HepG2 (cell line): ENCODE results near the gene CRLF1. TPM values are rescaled to one million over a fixed set of nuclear protein-coding genes. Genes with fewer than 3 reads are reported as not detected.

Source experiments
- E2F5 ChIP-seq: sonication (generic); formaldehyde crosslinking; conservative IDR thresholded peaks from 2 replicates; pipeline ENCODE4 v1.4.0; 2020; ENCODE audit warnings: missing genetic modification reagents
- FLYWCH1 ChIP-seq: sonication (generic); formaldehyde crosslinking; IDR thresholded peaks from 2 replicates; pipeline ENCODE4 v1.8.1; 2023; ENCODE audit warnings: mild to moderate bottlenecking, missing genetic modification reagents
- JDP2 ChIP-seq: sonication (generic); formaldehyde crosslinking; IDR thresholded peaks from 2 replicates; pipeline ENCODE4 v1.8.1; 2022; ENCODE audit warnings: missing genetic modification reagents, borderline replicate concordance
- KDM4B ChIP-seq: sonication (generic); formaldehyde crosslinking; IDR thresholded peaks from 2 replicates; pipeline ENCODE4 v1.4.0; 2020; ENCODE audit warnings: missing genetic modification reagents
- KDM5B ChIP-seq: sonication (generic); formaldehyde crosslinking; IDR thresholded peaks from 2 replicates; pipeline ENCODE4 v1.4.0; 2020; ENCODE audit warnings: missing genetic modification reagents, mild to moderate bottlenecking, borderline replicate concordance
- MEIS1 ChIP-seq: sonication (generic); formaldehyde crosslinking; IDR thresholded peaks from 2 replicates; pipeline ENCODE4 v1.9.0; 2021; ENCODE audit warnings: mild to moderate bottlenecking, missing genetic modification reagents, moderate library complexity, borderline replicate concordance
- MTF2 ChIP-seq: sonication (generic); formaldehyde crosslinking; IDR thresholded peaks from 2 replicates; pipeline ENCODE4 v1.5.0; 2020; ENCODE audit warnings: missing genetic modification reagents, borderline replicate concordance
- PBX2 ChIP-seq: IDR thresholded peaks from 2 replicates; pipeline ENCODE4 v1.6.1; 2016; ENCODE audit warnings: control low read depth
- POLR2A ChIP-seq, 2 experiments: IDR thresholded peaks; 2 replicates each; pipeline ENCODE4 v1.6.1; 2011; ENCODE audit warnings: low read depth in 2 of 2, low read length in 2 of 2, mild to moderate bottlenecking in 1 of 2, moderate library complexity in 1 of 2; ENCODE audit not compliant: insufficient read depth in 1 of 2
- PTBP1 ChIP-seq: fragments of 200-400 bp; formaldehyde crosslinking; IDR thresholded peaks from 2 replicates; pipeline ENCODE4 v1.6.1; 2018; ENCODE audit warnings: low read length, low read depth; ENCODE audit not compliant: poor library complexity, severe bottlenecking
- SMAD9 ChIP-seq: sonication (generic); formaldehyde crosslinking; IDR thresholded peaks from 2 replicates; pipeline ENCODE4 v1.5.1; 2020; ENCODE audit warnings: mild to moderate bottlenecking, missing genetic modification reagents
- TBX3 ChIP-seq: fragments of 450-650 bp; IDR thresholded peaks from 2 replicates; pipeline ENCODE4 v1.6.1; 2017; ENCODE audit warnings: antibody characterized with exemption, mild to moderate bottlenecking, inconsistent platforms, borderline replicate concordance
- THAP7 ChIP-seq: sonication (generic); formaldehyde crosslinking; IDR thresholded peaks from 2 replicates; pipeline ENCODE4 v1.8.1; 2023; ENCODE audit warnings: mild to moderate bottlenecking, missing genetic modification reagents
- ZBTB10 ChIP-seq: sonication (generic); formaldehyde crosslinking; IDR thresholded peaks from 2 replicates; pipeline ENCODE4 v1.4.0; 2020; ENCODE audit warnings: missing genetic modification reagents, borderline replicate concordance
- ZBTB3 ChIP-seq: sonication (generic); formaldehyde crosslinking; IDR thresholded peaks from 2 replicates; pipeline ENCODE4 v1.4.0; 2020; ENCODE audit warnings: low read depth, mild to moderate bottlenecking, moderate library complexity, missing genetic modification reagents, borderline replicate concordance
- ZMYM2 ChIP-seq: sonication (generic); formaldehyde crosslinking; IDR thresholded peaks from 2 replicates; pipeline ENCODE4 v1.8.0; 2022; ENCODE audit warnings: mild to moderate bottlenecking, missing genetic modification reagents
- ZNF546 ChIP-seq: sonication (generic); formaldehyde crosslinking; conservative IDR thresholded peaks from 2 replicates; pipeline ENCODE4 v1.8.1; 2023; ENCODE audit warnings: mild to moderate bottlenecking, missing genetic modification reagents
- ZNF691 ChIP-seq: sonication (generic); formaldehyde crosslinking; IDR thresholded peaks from 2 replicates; pipeline ENCODE4 v1.4.0; 2020; ENCODE audit warnings: missing genetic modification reagents, low read depth, mild to moderate bottlenecking, borderline replicate concordance
- ZNF703 ChIP-seq: sonication (generic); formaldehyde crosslinking; IDR thresholded peaks from 2 replicates; pipeline ENCODE4 v1.5.1; 2020; ENCODE audit warnings: missing genetic modification reagents, mild to moderate bottlenecking, moderate library complexity, borderline replicate concordance
- ZNF773 ChIP-seq: sonication (generic); formaldehyde crosslinking; IDR thresholded peaks from 2 replicates; pipeline ENCODE4 v1.4.0; 2020; ENCODE audit warnings: missing genetic modification reagents, borderline replicate concordance
- polyA plus RNA-seq, 8 experiments: library from polyadenylated mRNA; depleted of rRNA in 3 of 8; stranded (reverse) in 7 of 8; unstranded in 1 of 8; fragments of >200 nt; fragmentation: Illumina TruSeq in 4 of 8; extraction: Trizol in 4 of 8; gene quantifications; 2 replicates each; pipeline versions ENCODE4 v1.2.1 to v1.2.3, GENCODE V29; 2011 to 2016; ENCODE audit warnings: low read depth in 4 of 8, missing spikeins in 1 of 8, mixed read lengths in 1 of 8; ENCODE audit not compliant: insufficient read depth in 1 of 8
- total RNA-seq, 5 experiments: library from RNA; depleted of rRNA; stranded (reverse); fragments of >200 nt; fragmentation: Illumina TruSeq; extraction: Trizol; gene quantifications; 2 replicates each; pipeline ENCODE4 v1.2.3, GENCODE V29; 2016; ENCODE audit warnings: low read depth in 1 of 5
- TF ChIP-seq, protein P1 (sequence below): sonication (generic); formaldehyde crosslinking; IDR thresholded peaks from 2 replicates; pipeline ENCODE4 v1.5.1; 2020; ENCODE audit warnings: missing genetic modification reagents, mild to moderate bottlenecking, borderline replicate concordance

The CRLF1 gene
- total and polyA plus RNA-seq, 2 of the 13 experiments (the other 11 are each of a cell fraction or from before 2014, with no cell fraction given): 217 to 296 TPM

- TF ChIP-seq ZBTB10 (CRISPR knock-in tag): peak; percentile 38; the same call in 1 of the 2 replicates
- no peak for TF ChIP-seq THAP7 (CRISPR knock-in tag)
- TF ChIP-seq ZMYM2 (CRISPR knock-in tag): no peak
- no peak for TF ChIP-seq SMAD9
- TF ChIP-seq MEIS1 (CRISPR knock-in tag): no peak
- no peak for TF ChIP-seq MTF2 (CRISPR knock-in tag)
- peak in 1 of 2 experiments; percentile 68; a peak in 2 of 4 replicates for TF ChIP-seq POLR2A (IDR thresholded peaks at IDR 0.05; ENCODE audit: insufficient read depth in 1 of 2, low read depth in 2 of 2, low read length in 2 of 2)
- TF ChIP-seq, protein P1, sequence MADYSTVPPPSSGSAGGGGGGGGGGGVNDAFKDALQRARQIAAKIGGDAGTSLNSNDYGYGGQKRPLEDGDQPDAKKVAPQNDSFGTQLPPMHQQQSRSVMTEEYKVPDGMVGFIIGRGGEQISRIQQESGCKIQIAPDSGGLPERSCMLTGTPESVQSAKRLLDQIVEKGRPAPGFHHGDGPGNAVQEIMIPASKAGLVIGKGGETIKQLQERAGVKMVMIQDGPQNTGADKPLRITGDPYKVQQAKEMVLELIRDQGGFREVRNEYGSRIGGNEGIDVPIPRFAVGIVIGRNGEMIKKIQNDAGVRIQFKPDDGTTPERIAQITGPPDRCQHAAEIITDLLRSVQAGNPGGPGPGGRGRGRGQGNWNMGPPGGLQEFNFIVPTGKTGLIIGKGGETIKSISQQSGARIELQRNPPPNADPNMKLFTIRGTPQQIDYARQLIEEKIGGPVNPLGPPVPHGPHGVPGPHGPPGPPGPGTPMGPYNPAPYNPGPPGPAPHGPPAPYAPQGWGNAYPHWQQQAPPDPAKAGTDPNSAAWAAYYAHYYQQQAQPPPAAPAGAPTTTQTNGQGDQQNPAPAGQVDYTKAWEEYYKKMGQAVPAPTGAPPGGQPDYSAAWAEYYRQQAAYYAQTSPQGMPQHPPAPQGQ: no peak
- TF ChIP-seq KDM4B: no peak
- no peak for TF ChIP-seq TBX3
- TF ChIP-seq ZNF773 (CRISPR knock-in tag): no peak
- TF ChIP-seq E2F5 (CRISPR knock-in tag): no peak
- TF ChIP-seq ZBTB3: no peak
- no peak for TF ChIP-seq ZNF703 (CRISPR knock-in tag)
- no peak for TF ChIP-seq ZNF691 (CRISPR knock-in tag)
- no peak for TF ChIP-seq KDM5B (CRISPR knock-in tag)
- TF ChIP-seq PTBP1: no peak
- TF ChIP-seq JDP2 (CRISPR knock-in tag): no peak
- TF ChIP-seq ZNF546 (CRISPR knock-in tag): no peak
- TF ChIP-seq PBX2 (CRISPR knock-in tag): no peak
- TF ChIP-seq FLYWCH1 (CRISPR knock-in tag): no peak
Observed at GRCh38 chr19:18605546-18606280, 886 bp downstream of the CRLF1 start (continued).
